ENCODE data around the gene STRN3. TPM values are rescaled to one million over a fixed set of nuclear protein-coding genes. Genes with fewer than 3 reads are reported as not detected.

Gene STRN3
- total RNA-seq, 2 experiments from 2014 or later, result 25.2 to 37.0 TPM

GRCh38 chr14:30894923-30895515 is 131.2 kb downstream of the STRN3 start:
- TF ChIP-seq CTCF (conservative IDR thresholded peaks at IDR 0.05; ENCODE audit: low read length) (no peak), EZH2phosphoT487 (IDR thresholded peaks at IDR 0.05; ENCODE audit: borderline replicate concordance, low read depth, low read length) (no peak)
- H4K20me1 ChIP-seq (ENCODE audit: insufficient read depth, low read length), result no peaks in the 10 kb centered on the region
- H3K9me3 ChIP-seq (ENCODE audit: low read length), result no peaks in the 10 kb centered on the region
- no peaks in the 10 kb centered on the region for H3K79me2 ChIP-seq (ENCODE audit: insufficient read depth, low read depth, low read length)
- DNase-seq (ENCODE audit: low spot score), result no peak
- ChIA-PET CTCF (ENCODE audit: unreplicated experiment) (no interaction called here), POLR2A (interaction anchor here (0.6 to 2.1 kb wide), 5 partner anchors 10 to 158 kb away, joined by 3 to 11 read pairs (median 4); partner anchors contain the start of gene AP4S1)
- peaks cover 52% of the 10 kb centered on the region for H3K36me3 ChIP-seq (ENCODE audit: insufficient read depth, low read length)
- no peak overlapping the region for H3K27ac ChIP-seq (ENCODE audit: low read depth, low read length, poor library complexity, severe bottlenecking)
- H2AFZ ChIP-seq (ENCODE audit: low read length), result no peak overlapping the region
- intact Hi-C loops (cut with micrococcal nuclease; ENCODE audit: unreplicated experiment), result no loop called here
- no TSS peak for BruUV-seq (replicated peaks)
- no peaks in the 10 kb centered on the region for H3K9me2 ChIP-seq (ENCODE audit: insufficient read depth, low read length)
- H3K4me2 ChIP-seq (ENCODE audit: low read length), result no peak overlapping the region
- H3K4me3 ChIP-seq (ENCODE audit: low read depth, low read length, poor library complexity, severe bottlenecking), result no peak overlapping the region
- H3K4me1 ChIP-seq (ENCODE audit: insufficient read depth, low read length, poor library complexity, severe bottlenecking), result no peaks in the 10 kb centered on the region

- TF ChIP-seq CTCF (conservative IDR thresholded peaks at IDR 0.05; ENCODE audit: low read length) (no peak), EZH2phosphoT487 (IDR thresholded peaks at IDR 0.05; ENCODE audit: borderline replicate concordance, low read depth, low read length) (no peak)
- Histone ChIP-seq H4K20me1 (ENCODE audit: insufficient read depth, low read length) (no peaks in the 10 kb centered on the region), H3K9me3 (ENCODE audit: low read length) (no peaks in the 10 kb centered on the region), H3K27ac (ENCODE audit: low read depth, low read length, poor library complexity, severe bottlenecking) (no peak overlapping the region), H2AFZ (ENCODE audit: low read length) (no peak overlapping the region), H3K79me2 (ENCODE audit: insufficient read depth, low read depth, low read length) (no peaks in the 10 kb centered on the region), H3K36me3 (ENCODE audit: insufficient read depth, low read length) (peaks cover 43% of the 10 kb centered on the region), H3K4me3 (ENCODE audit: low read depth, low read length, poor library complexity, severe bottlenecking) (no peak overlapping the region), H3K4me2 (ENCODE audit: low read length) (no peak overlapping the region), H3K4me1 (ENCODE audit: insufficient read depth, low read length, poor library complexity, severe bottlenecking) (no peaks in the 10 kb centered on the region), H3K9me2 (ENCODE audit: insufficient read depth, low read length) (no peaks in the 10 kb centered on the region)
- POLR2A ChIA-PET, result interaction anchor here (2.1 kb wide), 1 partner anchor 11 kb away, joined by 9 read pairs; no protein-coding TSS in a partner anchor
- BruUV-seq (replicated peaks), result no TSS peak
- DNase-seq (ENCODE audit: low spot score), result no peak
- intact Hi-C loops (cut with micrococcal nuclease; ENCODE audit: unreplicated experiment), result no loop called here
- CTCF ChIA-PET (ENCODE audit: unreplicated experiment), result no interaction called here
These were observed 132.4 kb downstream of the STRN3 start for GRCh38 chr14:30893819-30894218.

GRCh38 chr14:30889244-30889594 is 137.0 kb downstream of the STRN3 start:
- BruUV-seq (replicated peaks), result TSS peak; percentile 25
- Histone ChIP-seq H3K79me2 (ENCODE audit: insufficient read depth, low read depth, low read length) (no peaks in the 10 kb centered on the region), H3K9me2 (ENCODE audit: insufficient read depth, low read length) (no peaks in the 10 kb centered on the region), H4K20me1 (ENCODE audit: insufficient read depth, low read length) (no peaks in the 10 kb centered on the region), H3K4me1 (ENCODE audit: insufficient read depth, low read length, poor library complexity, severe bottlenecking) (no peaks in the 10 kb centered on the region), H3K4me3 (ENCODE audit: low read depth, low read length, poor library complexity, severe bottlenecking) (no peak overlapping the region), H3K9me3 (ENCODE audit: low read length) (no peaks in the 10 kb centered on the region), H3K27ac (ENCODE audit: low read depth, low read length, poor library complexity, severe bottlenecking) (no peak overlapping the region), H3K4me2 (ENCODE audit: low read length) (no peak overlapping the region), H2AFZ (ENCODE audit: low read length) (no peak overlapping the region), H3K36me3 (ENCODE audit: insufficient read depth, low read length) (peaks cover 11% of the 10 kb centered on the region)
- POLR2A ChIA-PET, result interaction anchor here (0.7 to 0.8 kb wide), 2 partner anchors 10 to 69 kb away, joined by 3 read pairs; no protein-coding TSS in a partner anchor
- CTCF ChIA-PET (ENCODE audit: unreplicated experiment), result no interaction called here
- intact Hi-C loops (cut with micrococcal nuclease; ENCODE audit: unreplicated experiment), result no loop called here
- DNase-seq (ENCODE audit: low spot score), result no peak
- no peak for TF ChIP-seq CTCF (conservative IDR thresholded peaks at IDR 0.05; ENCODE audit: low read length)
- TF ChIP-seq EZH2phosphoT487 (IDR thresholded peaks at IDR 0.05; ENCODE audit: borderline replicate concordance, low read depth, low read length), result no peak

Data from OCI-LY7 (cell line).